CD14-positive monocyte (primary cell): ENCODE data around the gene TEX19. TPM values are rescaled to one million over a fixed set of nuclear protein-coding genes. Genes with fewer than 3 reads are reported as not detected.

Source experiments
- DNase-seq, 3 donors: peaks; one replicate each; pipeline ENCODE4 v3.0.0-alpha.2; 2011 to 2022
- H2AFZ ChIP-seq: 2 replicates; pipeline ENCODE4 v1.6.0; 2012; ENCODE audit warnings: mild to moderate bottlenecking, low read depth, low read length, inconsistent platforms; ENCODE audit not compliant: insufficient read depth, poor library complexity, severe bottlenecking
- H3K27ac ChIP-seq, 2 donors: 1 replicate in 1 of 2; 2 replicates in 1 of 2; pipeline ENCODE4 v1.5.1; 2012 to 2013; ENCODE audit warnings: low read length in 2 of 2, control low read depth in 1 of 2, inconsistent platforms in 1 of 2, low read depth in 1 of 2, mild to moderate bottlenecking in 1 of 2
- H3K27me3 ChIP-seq, 2 donors: one replicate each; pipeline versions ENCODE4 v1.6.0 to v1.6.1; 2011 to 2013; ENCODE audit warnings: low read length in 2 of 2; ENCODE audit not compliant: control insufficient read depth in 2 of 2, insufficient read depth in 2 of 2
- H3K36me3 ChIP-seq, 2 donors: replicated peaks in 1 of 2; 1 replicate in 1 of 2; 2 replicates in 1 of 2; pipeline versions ENCODE4 v1.5.1 to v1.6.1; 2012 to 2013; ENCODE audit warnings: low read length in 2 of 2, control low read depth in 1 of 2, inconsistent platforms in 1 of 2, mild to moderate bottlenecking in 1 of 2; ENCODE audit not compliant: insufficient read depth in 2 of 2, control insufficient read depth in 1 of 2
- H3K4me1 ChIP-seq, 2 donors: 1 replicate in 1 of 2; 2 replicates in 1 of 2; pipeline versions ENCODE4 v1.5.1 to v1.6.1; 2012 to 2013; ENCODE audit warnings: low read length in 2 of 2, control low read depth in 1 of 2, inconsistent platforms in 1 of 2, mild to moderate bottlenecking in 1 of 2, moderate library complexity in 1 of 2; ENCODE audit not compliant: insufficient read depth in 2 of 2, control insufficient read depth in 1 of 2
- H3K4me2 ChIP-seq: replicated peaks from 2 replicates; pipeline ENCODE3; 2012; ENCODE audit warnings: low read length, moderate library complexity, mild to moderate bottlenecking; ENCODE audit not compliant: poor library complexity, severe bottlenecking; ENCODE audit errors: extremely low read depth
- H3K4me3 ChIP-seq, 3 experiments: fragments of 200-600 bp in 1 of 3; sonication (generic) in 1 of 3; replicated peaks in 1 of 3; 1 replicate in 2 of 3; 2 replicates in 1 of 3; pipeline ENCODE4 v1.5.1; 2011 to 2013; ENCODE audit warnings: low read length in 3 of 3, mild to moderate bottlenecking in 3 of 3, control low read depth in 2 of 3, low read depth in 2 of 3, inconsistent platforms in 1 of 3, moderate library complexity in 1 of 3
- H3K79me2 ChIP-seq: 2 replicates; pipeline ENCODE4 v1.6.0; 2012; ENCODE audit warnings: mild to moderate bottlenecking, control low read depth, inconsistent platforms, low read length, moderate library complexity; ENCODE audit not compliant: insufficient read depth
- H3K9ac ChIP-seq: 2 replicates; pipeline ENCODE4 v1.6.0; 2017; ENCODE audit warnings: low read length, mild to moderate bottlenecking; ENCODE audit not compliant: insufficient read depth, poor library complexity, severe bottlenecking
- H3K9me3 ChIP-seq, 2 donors: replicated peaks in 1 of 2; 1 replicate in 1 of 2; 2 replicates in 1 of 2; pipeline versions ENCODE4 v1.5.1 to v1.6.1; 2012 to 2013; ENCODE audit warnings: low read length in 2 of 2, control low read depth in 1 of 2; ENCODE audit not compliant: control insufficient read depth in 1 of 2, insufficient read depth in 1 of 2
- H4K20me1 ChIP-seq: 2 replicates; pipeline ENCODE4 v1.6.0; 2012; ENCODE audit warnings: mild to moderate bottlenecking, low read length, control low read depth, moderate library complexity; ENCODE audit not compliant: insufficient read depth
- H3K27ac Mint-ChIP-seq, 7 donors: one replicate each; pipeline ENCODE4 v1.8.0; 2020; ENCODE audit warnings: mild to moderate bottlenecking in 7 of 7, mixed read lengths in 7 of 7, moderate library complexity in 6 of 7, inconsistent platforms in 2 of 7
- H3K27me3 Mint-ChIP-seq, 3 donors: one replicate each; pipeline ENCODE4 v1.8.0; 2021 to 2022; ENCODE audit warnings: low read depth in 3 of 3, mild to moderate bottlenecking in 3 of 3, mixed read lengths in 3 of 3, moderate library complexity in 3 of 3, inconsistent platforms in 1 of 3
- H3K36me3 Mint-ChIP-seq, 2 donors: one replicate each; pipeline ENCODE4 v1.8.0; 2020; ENCODE audit warnings: mixed read lengths in 2 of 2, inconsistent platforms in 1 of 2, mild to moderate bottlenecking in 1 of 2
- H3K4me1 Mint-ChIP-seq: one replicate; pipeline ENCODE4 v1.8.0; 2020; ENCODE audit warnings: mild to moderate bottlenecking, mixed read lengths
- H3K4me3 Mint-ChIP-seq, 2 donors: one replicate each; pipeline ENCODE4 v1.8.0; 2020; ENCODE audit warnings: mild to moderate bottlenecking in 2 of 2, mixed read lengths in 2 of 2, moderate library complexity in 1 of 2
- H3K9me3 Mint-ChIP-seq, 7 donors: one replicate each; pipeline ENCODE4 v1.8.0; 2020 to 2022; ENCODE audit warnings: mixed read lengths in 7 of 7, mild to moderate bottlenecking in 6 of 7, moderate library complexity in 6 of 7, inconsistent platforms in 2 of 7
- CTCF ChIP-seq: fragments of 200-600 bp; IDR thresholded peaks from one replicate; pipeline ENCODE4 v1.8.0; 2022; ENCODE audit warnings: antibody characterized with exemption, mild to moderate bottlenecking
- WGBS: methylation state at CpG from one replicate; pipeline ENCODE4 v1.1.5; 2013; ENCODE audit warnings: missing lambda C conversion rate; ENCODE audit not compliant: insufficient coverage; 5-methylcytosine and 5-hydroxymethylcytosine counted together
- intact Hi-C, 2 donors: fragments of 100-400 bp; cut with micrococcal nuclease; formaldehyde crosslinking; loops; one replicate each; pipeline versions ENCODE4 v1.15.0 to v1.15.1; 2023
- polyA plus RNA-seq, 3 donors: library from polyadenylated mRNA; depleted of rRNA in 1 of 3; unstranded in 2 of 3; stranded (reverse) in 1 of 3; fragments of 300-500 nt in 2 of 3; fragments of >200 nt in 1 of 3; fragmentation: Illumina TruSeq in 2 of 3; gene quantifications; 1 replicate in 2 of 3; 2 replicates in 1 of 3; pipeline ENCODE4 v1.2.3, GENCODE V29; 2012 to 2021

TEX19 gene
- polyA plus RNA-seq, 3 donors, result not detected

GRCh38 chr17:82390860-82391435, 31.9 kb downstream of the TEX19 start:
- intact Hi-C loops, result no loop called here
- peaks cover 0 to 13% of the 10 kb centered on the region in 2 donors for H3K27me3 ChIP-seq
- peaks cover 0 to 20% of the 10 kb centered on the region in 2 donors for H3K36me3 ChIP-seq
- peaks cover 10 to 11% of the 10 kb centered on the region in 2 donors for H3K4me1 ChIP-seq
- WGBS, result 100% methylated on average over 3 of the region's 13 CpGs
- no peak for DNase-seq
- no peak overlapping the region for H3K27ac ChIP-seq
- TF ChIP-seq CTCF, result no peak
- no peak overlapping the region for H3K27ac Mint-ChIP-seq
- peaks cover 9 to 22% (median 21%) of the 10 kb centered on the region in 3 donors for H3K27me3 Mint-ChIP-seq
- H3K9ac ChIP-seq, result no peak overlapping the region
- no peak overlapping the region for H3K4me3 Mint-ChIP-seq
- H4K20me1 ChIP-seq, result no peaks in the 10 kb centered on the region
- no peak overlapping the region for H3K4me3 ChIP-seq
- no peaks in the 10 kb centered on the region for H3K79me2 ChIP-seq
- peaks cover 14% of the 10 kb centered on the region for H3K4me1 Mint-ChIP-seq
- H3K36me3 Mint-ChIP-seq, result peaks cover 26 to 39% of the 10 kb centered on the region in 2 donors
- peaks cover 0 to 6% (median 0%) of the 10 kb centered on the region in 7 donors for H3K9me3 Mint-ChIP-seq
- H2AFZ ChIP-seq, result no peak overlapping the region
- no peak overlapping the region for H3K4me2 ChIP-seq
- H3K9me3 ChIP-seq, result no peaks in the 10 kb centered on the region

GRCh38 chr17:82391496-82392066, 32.5 kb downstream of the TEX19 start:
- no peak for DNase-seq
- H3K9ac ChIP-seq, result no peak overlapping the region
- no peak overlapping the region for H3K4me2 ChIP-seq
- Mint-ChIP-seq H3K4me1 (peaks cover 14% of the 10 kb centered on the region), H3K27ac (no peak overlapping the region), H3K9me3 (peaks cover 0 to 6% (median 0%) of the 10 kb centered on the region in 7 donors), H3K4me3 (no peak overlapping the region), H3K27me3 (peaks cover 9 to 16% (median 15%) of the 10 kb centered on the region in 3 donors), H3K36me3 (peaks cover 26 to 39% of the 10 kb centered on the region in 2 donors)
- intact Hi-C loops, result no loop called here
- no peak overlapping the region for H3K4me3 ChIP-seq
- no peak for TF ChIP-seq CTCF
- H2AFZ ChIP-seq, result no peak overlapping the region
- 97% methylated on average over 23 of the region's 23 CpGs for WGBS
- H3K27ac ChIP-seq, result no peak overlapping the region
- H3K9me3 ChIP-seq, result no peaks in the 10 kb centered on the region
- peaks cover 0 to 7% of the 10 kb centered on the region in 2 donors for H3K27me3 ChIP-seq
- H3K4me1 ChIP-seq, result peaks cover 10 to 11% of the 10 kb centered on the region in 2 donors
- H3K79me2 ChIP-seq, result no peaks in the 10 kb centered on the region
- no peaks in the 10 kb centered on the region for H4K20me1 ChIP-seq
- peaks cover 0 to 20% of the 10 kb centered on the region in 2 donors for H3K36me3 ChIP-seq
